A673 (cell line): ENCODE measurements around the gene SPRED3.

Experiments
- EZH2 ChIP-seq: fragments of 200-600 bp; sonication (generic); IDR thresholded peaks from 2 replicates; pipeline ENCODE4 v1.6.1; 2017; ENCODE audit warnings: borderline replicate concordance, low read depth, mild to moderate bottlenecking, mixed read lengths, antibody characterized with exemption, low read length; ENCODE audit not compliant: poor library complexity, severe bottlenecking
- TF ChIP-seq, protein P1 (sequence below): fragments of 300-800, 200-600 bp; sonication (generic); conservative IDR thresholded peaks from 2 replicates; pipeline ENCODE4 v1.5.1; 2017; ENCODE audit warnings: low read depth, mild to moderate bottlenecking, antibody characterized with exemption, low read length, moderate library complexity, mixed read lengths

DNA sequence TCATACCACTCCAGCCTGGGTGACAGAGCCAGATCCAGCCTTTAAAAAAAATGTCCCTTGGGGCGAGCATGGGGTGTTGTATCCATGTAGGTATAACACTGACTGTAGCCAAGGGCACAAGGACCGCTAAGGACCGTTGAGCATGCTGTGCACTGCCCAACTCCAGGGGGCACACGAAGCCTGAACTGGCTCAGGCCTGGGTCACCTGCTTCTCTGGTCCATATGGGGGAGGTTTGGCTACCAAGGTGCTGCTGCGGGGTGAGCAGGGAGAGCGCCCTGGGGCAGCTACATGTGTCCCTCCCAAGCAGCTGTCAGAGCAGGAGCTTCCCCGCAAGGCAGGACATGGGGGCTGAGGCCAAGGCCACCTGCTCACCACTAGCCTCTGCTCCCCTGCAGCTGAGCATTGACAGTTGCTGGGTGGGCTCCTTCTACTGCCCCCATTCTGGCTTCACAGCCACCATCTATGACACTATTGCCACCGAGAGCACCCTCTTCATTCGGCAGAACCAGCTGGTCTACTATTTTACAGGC, 36.6 kb upstream of the SPRED3 start:
- TF ChIP-seq, protein P1, sequence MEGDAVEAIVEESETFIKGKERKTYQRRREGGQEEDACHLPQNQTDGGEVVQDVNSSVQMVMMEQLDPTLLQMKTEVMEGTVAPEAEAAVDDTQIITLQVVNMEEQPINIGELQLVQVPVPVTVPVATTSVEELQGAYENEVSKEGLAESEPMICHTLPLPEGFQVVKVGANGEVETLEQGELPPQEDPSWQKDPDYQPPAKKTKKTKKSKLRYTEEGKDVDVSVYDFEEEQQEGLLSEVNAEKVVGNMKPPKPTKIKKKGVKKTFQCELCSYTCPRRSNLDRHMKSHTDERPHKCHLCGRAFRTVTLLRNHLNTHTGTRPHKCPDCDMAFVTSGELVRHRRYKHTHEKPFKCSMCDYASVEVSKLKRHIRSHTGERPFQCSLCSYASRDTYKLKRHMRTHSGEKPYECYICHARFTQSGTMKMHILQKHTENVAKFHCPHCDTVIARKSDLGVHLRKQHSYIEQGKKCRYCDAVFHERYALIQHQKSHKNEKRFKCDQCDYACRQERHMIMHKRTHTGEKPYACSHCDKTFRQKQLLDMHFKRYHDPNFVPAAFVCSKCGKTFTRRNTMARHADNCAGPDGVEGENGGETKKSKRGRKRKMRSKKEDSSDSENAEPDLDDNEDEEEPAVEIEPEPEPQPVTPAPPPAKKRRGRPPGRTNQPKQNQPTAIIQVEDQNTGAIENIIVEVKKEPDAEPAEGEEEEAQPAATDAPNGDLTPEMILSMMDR = no peak
- no peak for TF ChIP-seq EZH2
